EH (cell line): ENCODE measurements around the gene CEP104.

Experiments
- DNase-seq: peaks from one replicate; pipeline ENCODE4 v3.0.0-alpha.2; 2015; ENCODE audit warnings: low read depth

Gene CEP104

GRCh38 chr1:3894626-3895278, 37.7 kb upstream of the CEP104 start:
- DNase-seq = no peak

GRCh38 chr1:3893190-3893589, 36.2 kb upstream of the CEP104 start:
- DNase-seq = no peak

- no peak for DNase-seq
Observed at GRCh38 chr1:3892748-3893147, 35.7 kb upstream of the CEP104 start.

GRCh38 chr1:3891329-3891865, 34.4 kb upstream of the CEP104 start:
- no peak for DNase-seq

- DNase-seq = no peak
Observed at GRCh38 chr1:3890389-3891328, 33.6 kb upstream of the CEP104 start.

GRCh38 chr1:3889936-3890335, 32.9 kb upstream of the CEP104 start:
- DNase-seq = no peak

- no peak for DNase-seq
Observed at GRCh38 chr1:3888301-3888700, 31.3 kb upstream of the CEP104 start.

- DNase-seq = no peak
Observed at GRCh38 chr1:3886691-3887090, 29.7 kb upstream of the CEP104 start.

- DNase-seq = no peak
Observed at GRCh38 chr1:3886106-3886670, 29.2 kb upstream of the CEP104 start.

GRCh38 chr1:3885611-3886010, 28.6 kb upstream of the CEP104 start:
- DNase-seq = no peak

GRCh38 chr1:3884966-3885365, 28.0 kb upstream of the CEP104 start:
- DNase-seq = no peak

GRCh38 chr1:3883194-3883925, 26.3 kb upstream of the CEP104 start:
- no peak for DNase-seq

- no peak for DNase-seq
Observed at GRCh38 chr1:3881193-3881480, 24.1 kb upstream of the CEP104 start.

- no peak for DNase-seq
Observed at GRCh38 chr1:3880429-3881192, 23.6 kb upstream of the CEP104 start.

GRCh38 chr1:3879787-3880428, 22.9 kb upstream of the CEP104 start:
- no peak for DNase-seq

- no peak for DNase-seq
Observed at GRCh38 chr1:3879099-3879498, 22.1 kb upstream of the CEP104 start.

GRCh38 chr1:3876716-3877115, 19.7 kb upstream of the CEP104 start:
- no peak for DNase-seq

- no peak for DNase-seq
Observed at GRCh38 chr1:3874736-3875135, 17.7 kb upstream of the CEP104 start.

GRCh38 chr1:3872546-3872945, 15.5 kb upstream of the CEP104 start:
- no peak for DNase-seq

- DNase-seq = no peak
Observed at GRCh38 chr1:3871451-3871805, 14.4 kb upstream of the CEP104 start.

- no peak for DNase-seq
Observed at GRCh38 chr1:3869751-3870301, 12.8 kb upstream of the CEP104 start.
